A549 (cell line): ENCODE results near the gene BPI.
"Not testable (repeated sequence)": the region's sequence is repeated elsewhere in the genome, so short reads cannot be mapped to it uniquely, and the experiment has no call there.

Source experiments
- BHLHE40 ChIP-seq: IDR thresholded peaks from 2 replicates; pipeline ENCODE4 v1.6.1; 2012; ENCODE audit warnings: low read depth, low read length, inconsistent platforms
- CEBPB ChIP-seq, 2 experiments: fragments of >200 bp in 1 of 2; sonication (Bioruptor Twin) in 1 of 2; formaldehyde crosslinking in 1 of 2; IDR thresholded peaks; 2 replicates each; pipeline ENCODE4 v1.6.1; 2012 to 2016
- CHD2 ChIP-seq: fragments of 150-350 bp; IDR thresholded peaks from 2 replicates; pipeline ENCODE4 v1.6.1; 2014; ENCODE audit warnings: low read length; ENCODE audit not compliant: partially characterized antibody
- GATA3 ChIP-seq: IDR thresholded peaks from 2 replicates; pipeline ENCODE4 v1.6.1; 2012; ENCODE audit warnings: borderline replicate concordance
- KDM5A ChIP-seq: fragments of 200-600 bp; sonication (generic); IDR thresholded peaks from 2 replicates; pipeline ENCODE4 v1.6.1; 2016; ENCODE audit warnings: antibody characterized with exemption, mild to moderate bottlenecking
- MAFK ChIP-seq: fragments of 450-650 bp; IDR thresholded peaks from 2 replicates; pipeline ENCODE4 v1.6.1; 2014; ENCODE audit not compliant: partially characterized antibody
- POLR2A ChIP-seq: IDR thresholded peaks from 2 replicates; pipeline ENCODE4 v1.6.1; 2012; ENCODE audit warnings: mild to moderate bottlenecking, low read length
- RFX5 ChIP-seq: fragments of 450-650 bp; IDR thresholded peaks from 2 replicates; pipeline ENCODE4 v1.7.1; 2014; ENCODE audit warnings: antibody characterized with exemption, mild to moderate bottlenecking, moderate library complexity
- SMC3 ChIP-seq: fragments of >200 bp; sonication (Bioruptor Twin); formaldehyde crosslinking; IDR thresholded peaks from 3 replicates; pipeline ENCODE4 v1.6.1; 2018; ENCODE audit warnings: inconsistent platforms
- TF ChIP-seq, protein P1 (sequence below): fragments of >200 bp; sonication (Bioruptor Twin); formaldehyde crosslinking; IDR thresholded peaks from 3 replicates; pipeline ENCODE4 v1.5.1; 2016
- TF ChIP-seq, protein P2 (sequence below): IDR thresholded peaks from 2 replicates; pipeline ENCODE4 v1.6.1; 2012
- TF ChIP-seq, protein P3 (sequence below): IDR thresholded peaks from 2 replicates; pipeline ENCODE4 v1.6.1; 2012

DNA sequence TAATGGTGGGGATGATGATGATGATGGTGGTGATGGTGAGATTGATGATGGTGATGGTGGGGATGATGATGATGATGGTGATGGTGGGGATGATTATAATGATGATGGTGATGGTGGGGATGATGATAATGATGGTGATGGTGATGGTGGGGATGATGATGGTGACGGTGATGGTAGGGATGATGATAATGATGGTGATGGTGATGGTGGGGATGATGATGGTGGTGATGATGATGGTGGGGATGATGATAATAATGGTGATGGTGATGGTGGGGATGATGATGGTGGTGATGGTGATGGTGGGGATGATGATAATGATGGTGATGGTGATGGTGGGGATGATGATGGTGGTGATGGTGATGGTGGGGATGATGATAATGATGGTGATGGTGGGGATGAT, 10.4 kb downstream of the BPI start:
- not testable (repeated sequence) for TF ChIP-seq POLR2A; CHD2; RFX5; SMC3; KDM5A; BHLHE40; GATA3; CEBPB (IDR thresholded peaks at IDR 0.05); MAFK
- TF ChIP-seq, protein P1, sequence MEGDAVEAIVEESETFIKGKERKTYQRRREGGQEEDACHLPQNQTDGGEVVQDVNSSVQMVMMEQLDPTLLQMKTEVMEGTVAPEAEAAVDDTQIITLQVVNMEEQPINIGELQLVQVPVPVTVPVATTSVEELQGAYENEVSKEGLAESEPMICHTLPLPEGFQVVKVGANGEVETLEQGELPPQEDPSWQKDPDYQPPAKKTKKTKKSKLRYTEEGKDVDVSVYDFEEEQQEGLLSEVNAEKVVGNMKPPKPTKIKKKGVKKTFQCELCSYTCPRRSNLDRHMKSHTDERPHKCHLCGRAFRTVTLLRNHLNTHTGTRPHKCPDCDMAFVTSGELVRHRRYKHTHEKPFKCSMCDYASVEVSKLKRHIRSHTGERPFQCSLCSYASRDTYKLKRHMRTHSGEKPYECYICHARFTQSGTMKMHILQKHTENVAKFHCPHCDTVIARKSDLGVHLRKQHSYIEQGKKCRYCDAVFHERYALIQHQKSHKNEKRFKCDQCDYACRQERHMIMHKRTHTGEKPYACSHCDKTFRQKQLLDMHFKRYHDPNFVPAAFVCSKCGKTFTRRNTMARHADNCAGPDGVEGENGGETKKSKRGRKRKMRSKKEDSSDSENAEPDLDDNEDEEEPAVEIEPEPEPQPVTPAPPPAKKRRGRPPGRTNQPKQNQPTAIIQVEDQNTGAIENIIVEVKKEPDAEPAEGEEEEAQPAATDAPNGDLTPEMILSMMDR = not testable (repeated sequence)
- TF ChIP-seq, protein P2, sequence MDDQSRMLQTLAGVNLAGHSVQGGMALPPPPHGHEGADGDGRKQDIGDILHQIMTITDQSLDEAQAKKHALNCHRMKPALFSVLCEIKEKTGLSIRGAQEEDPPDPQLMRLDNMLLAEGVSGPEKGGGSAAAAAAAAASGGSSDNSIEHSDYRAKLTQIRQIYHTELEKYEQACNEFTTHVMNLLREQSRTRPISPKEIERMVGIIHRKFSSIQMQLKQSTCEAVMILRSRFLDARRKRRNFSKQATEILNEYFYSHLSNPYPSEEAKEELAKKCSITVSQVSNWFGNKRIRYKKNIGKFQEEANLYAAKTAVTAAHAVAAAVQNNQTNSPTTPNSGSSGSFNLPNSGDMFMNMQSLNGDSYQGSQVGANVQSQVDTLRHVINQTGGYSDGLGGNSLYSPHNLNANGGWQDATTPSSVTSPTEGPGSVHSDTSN = not testable (repeated sequence)
- TF ChIP-seq, protein P3, sequence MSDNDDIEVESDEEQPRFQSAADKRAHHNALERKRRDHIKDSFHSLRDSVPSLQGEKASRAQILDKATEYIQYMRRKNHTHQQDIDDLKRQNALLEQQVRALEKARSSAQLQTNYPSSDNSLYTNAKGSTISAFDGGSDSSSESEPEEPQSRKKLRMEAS = not testable (repeated sequence)
